Activated naive CD8-positive, alpha-beta T cell treated with anti-CD3 and anti-CD28 coated beads for 36 hours (primary cell): ENCODE data around the gene RALGPS2. TPM values are rescaled to one million over a fixed set of nuclear protein-coding genes. Genes with fewer than 3 reads are reported as not detected.

Experiments
- DNase-seq: peaks from one replicate; pipeline ENCODE4 v3.0.0; 2021
- H3K27ac Mint-ChIP-seq: one replicate; pipeline ENCODE4 v1.8.0; 2022; ENCODE audit warnings: mild to moderate bottlenecking, moderate library complexity, mixed read lengths
- H3K27me3 Mint-ChIP-seq: one replicate; pipeline ENCODE4 v1.8.0; 2022; ENCODE audit warnings: mild to moderate bottlenecking, mixed read lengths
- H3K36me3 Mint-ChIP-seq: one replicate; pipeline ENCODE4 v1.8.0; 2021; ENCODE audit warnings: mild to moderate bottlenecking, mixed read lengths
- H3K4me1 Mint-ChIP-seq: one replicate; pipeline ENCODE4 v1.8.0; 2021; ENCODE audit warnings: mixed read lengths
- H3K4me3 Mint-ChIP-seq: one replicate; pipeline ENCODE4 v1.8.0; 2022; ENCODE audit warnings: mild to moderate bottlenecking, moderate library complexity, mixed read lengths
- H3K9me3 Mint-ChIP-seq: one replicate; pipeline ENCODE4 v1.8.0; 2022; ENCODE audit warnings: mixed read lengths
- total RNA-seq, 2 experiments: library from RNA; stranded (reverse); gene quantifications; one replicate each; pipeline ENCODE4 v1.2.3, GENCODE V29; 2021

Gene RALGPS2
- total RNA-seq, 2 experiments from 2014 or later = 5.0 to 6.6 TPM

DNA sequence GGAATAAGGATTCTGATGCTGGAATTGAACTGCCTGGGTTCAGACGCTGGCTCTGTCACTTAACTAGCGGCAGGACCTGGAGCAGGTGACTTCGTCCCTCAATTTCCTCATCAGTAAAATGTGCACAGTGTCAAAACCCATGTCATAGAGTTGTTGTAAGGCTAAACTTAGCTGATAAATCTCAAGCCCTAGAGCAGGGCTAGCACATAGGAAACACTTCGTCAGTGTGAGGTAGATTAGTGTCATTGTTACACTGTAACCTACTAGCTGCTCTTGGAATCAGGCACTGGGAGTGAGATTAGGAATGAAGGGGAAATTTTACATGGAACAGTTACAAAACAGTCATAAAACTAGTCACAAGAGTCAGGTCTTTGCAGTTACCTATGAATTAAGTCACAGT is 202.0 kb downstream of the RALGPS2 start:
- H3K27ac Mint-ChIP-seq = no peak overlapping the region
- H3K4me3 Mint-ChIP-seq = no peak overlapping the region
- peaks cover 12% of the 10 kb centered on the region for H3K9me3 Mint-ChIP-seq
- H3K4me1 Mint-ChIP-seq = peaks cover 5% of the 10 kb centered on the region
- H3K36me3 Mint-ChIP-seq = peaks cover 8% of the 10 kb centered on the region
- H3K27me3 Mint-ChIP-seq = no peaks in the 10 kb centered on the region
- DNase-seq = no peak

DNA sequence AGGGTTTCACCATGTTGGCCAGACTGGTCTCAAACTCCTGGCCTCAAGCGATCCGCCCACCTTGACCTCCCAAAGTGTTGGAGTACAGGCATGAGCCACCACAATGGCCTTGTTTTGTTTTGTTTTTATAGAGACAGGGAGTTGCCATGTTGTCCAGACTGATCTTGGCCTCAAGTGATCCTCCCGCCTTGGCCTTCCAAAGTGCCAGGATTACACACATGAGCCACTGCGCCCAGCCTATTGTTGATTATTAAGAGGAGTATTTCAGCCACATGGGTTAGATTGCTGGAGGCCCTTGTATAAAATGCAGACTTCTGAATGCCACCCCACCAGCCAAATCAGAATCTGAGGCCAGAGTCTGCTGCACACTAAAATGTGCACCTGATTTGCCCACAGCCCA is 203.0 kb downstream of the RALGPS2 start:
- peaks cover 12% of the 10 kb centered on the region for H3K9me3 Mint-ChIP-seq
- H3K4me3 Mint-ChIP-seq = no peak overlapping the region
- no peaks in the 10 kb centered on the region for H3K27me3 Mint-ChIP-seq
- no peak overlapping the region for H3K27ac Mint-ChIP-seq
- DNase-seq = no peak
- H3K4me1 Mint-ChIP-seq = peaks cover 5% of the 10 kb centered on the region
- peaks cover 5% of the 10 kb centered on the region for H3K36me3 Mint-ChIP-seq

DNA sequence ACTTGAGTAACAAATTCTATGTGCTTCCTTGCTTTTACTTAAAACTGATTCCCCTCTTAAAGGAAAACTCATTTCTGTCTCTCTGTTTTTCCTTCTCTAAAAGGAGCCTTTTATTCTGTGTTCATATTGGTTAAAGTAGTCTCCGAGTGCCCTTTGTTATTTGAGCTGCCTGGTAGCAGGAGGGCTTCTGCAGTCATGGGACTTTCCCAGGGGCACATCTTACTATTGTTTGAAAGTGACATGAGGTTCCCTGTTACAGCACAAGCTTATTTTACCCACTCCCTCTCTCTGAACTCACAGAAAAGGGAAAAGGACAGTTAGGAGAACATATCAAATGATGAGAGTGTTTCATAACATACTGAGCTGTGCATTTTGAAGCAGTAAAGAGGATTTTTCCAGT is 203.9 kb downstream of the RALGPS2 start:
- Mint-ChIP-seq H3K36me3 (peaks cover 4% of the 10 kb centered on the region), H3K9me3 (peaks cover 12% of the 10 kb centered on the region), H3K27me3 (no peaks in the 10 kb centered on the region), H3K4me1 (peaks cover 5% of the 10 kb centered on the region), H3K4me3 (no peak overlapping the region), H3K27ac (no peak overlapping the region)
- DNase-seq = no peak

DNA sequence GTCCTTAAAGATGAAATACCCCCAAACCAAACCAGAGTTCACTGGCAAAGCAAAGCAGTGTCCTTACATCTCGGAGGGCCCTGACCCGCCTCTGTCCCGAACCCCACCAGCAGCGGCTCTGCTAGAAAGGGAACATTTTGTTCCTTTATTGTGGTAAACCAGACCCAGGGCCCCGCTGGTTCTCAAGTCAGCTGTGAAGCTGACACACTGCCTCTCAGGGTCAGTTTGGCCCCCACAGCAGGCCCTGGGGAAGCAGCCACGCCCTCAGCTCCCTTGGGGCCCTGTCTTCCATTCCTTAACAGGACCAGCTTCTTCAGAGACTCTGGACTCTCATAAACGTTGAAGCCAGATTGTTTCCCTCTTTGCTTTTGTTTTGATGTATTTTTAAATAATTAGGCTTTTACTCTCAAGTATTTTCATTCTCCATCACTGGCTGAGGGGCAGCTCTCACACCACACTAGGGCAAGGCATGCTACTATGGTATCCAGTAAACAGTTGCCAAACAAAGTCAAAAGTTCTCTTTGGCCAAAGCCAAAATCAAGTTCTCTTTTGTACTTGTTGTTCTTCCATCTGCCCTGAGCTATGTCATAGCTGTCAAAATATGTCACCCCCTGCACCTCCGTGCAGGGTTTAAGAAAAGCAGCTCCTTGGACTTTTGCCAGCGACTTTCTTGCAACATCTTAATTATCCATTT is 207.0 kb downstream of the RALGPS2 start:
- H3K4me3 Mint-ChIP-seq = no peak overlapping the region
- peaks cover 5% of the 10 kb centered on the region for H3K4me1 Mint-ChIP-seq
- no peaks in the 10 kb centered on the region for H3K9me3 Mint-ChIP-seq
- H3K27ac Mint-ChIP-seq = no peak overlapping the region
- no peak for DNase-seq
- no peaks in the 10 kb centered on the region for H3K27me3 Mint-ChIP-seq
- H3K36me3 Mint-ChIP-seq = no peaks in the 10 kb centered on the region

DNA sequence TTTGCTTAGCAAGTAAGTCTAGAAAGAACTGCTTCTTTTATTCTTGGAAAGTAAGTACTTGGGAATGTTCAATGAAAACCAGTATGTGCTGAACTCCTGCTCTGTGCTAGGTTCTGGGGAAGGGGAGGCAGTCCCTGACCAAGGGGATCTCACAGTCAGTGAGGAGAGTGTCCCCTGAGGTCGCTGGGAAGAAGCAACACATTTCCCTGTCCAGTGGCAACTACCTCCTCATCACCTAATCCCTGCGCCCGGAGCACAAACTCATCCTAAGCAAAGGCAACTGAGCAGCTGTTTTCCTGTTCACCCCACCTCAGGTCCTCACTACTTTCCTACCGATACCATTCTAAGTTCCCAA is 207.5 kb downstream of the RALGPS2 start:
- Mint-ChIP-seq H3K4me3 (no peak overlapping the region), H3K27ac (no peak overlapping the region), H3K9me3 (no peaks in the 10 kb centered on the region), H3K4me1 (peaks cover 5% of the 10 kb centered on the region), H3K27me3 (no peaks in the 10 kb centered on the region), H3K36me3 (no peaks in the 10 kb centered on the region)
- no peak for DNase-seq

DNA sequence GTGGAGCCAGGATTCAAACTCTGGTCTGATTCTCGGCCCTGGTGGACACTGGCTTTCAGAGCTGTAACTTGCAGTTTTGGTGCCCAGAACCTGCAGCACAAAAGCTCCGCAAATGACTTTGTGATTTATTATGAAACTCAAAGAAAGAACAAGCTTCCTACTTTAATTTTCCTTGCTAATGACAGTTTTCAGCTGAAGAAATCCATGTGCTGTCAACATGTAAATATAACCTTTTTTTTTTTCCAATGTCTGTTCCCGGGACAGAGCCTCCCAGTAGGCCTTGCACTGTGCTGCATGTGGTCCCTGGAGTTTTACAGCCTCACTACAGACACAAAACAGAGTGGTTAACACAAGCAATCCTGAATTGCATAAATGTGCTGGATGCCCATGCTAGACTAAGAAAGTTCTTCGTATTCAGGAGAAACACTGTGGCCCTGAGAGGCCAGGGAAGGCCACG is 208.1 kb downstream of the RALGPS2 start:
- H3K27ac Mint-ChIP-seq = no peak overlapping the region
- no peaks in the 10 kb centered on the region for H3K27me3 Mint-ChIP-seq
- H3K36me3 Mint-ChIP-seq = no peaks in the 10 kb centered on the region
- DNase-seq = no peak
- H3K9me3 Mint-ChIP-seq = no peaks in the 10 kb centered on the region
- H3K4me1 Mint-ChIP-seq = peaks cover 5% of the 10 kb centered on the region
- H3K4me3 Mint-ChIP-seq = no peak overlapping the region

DNA sequence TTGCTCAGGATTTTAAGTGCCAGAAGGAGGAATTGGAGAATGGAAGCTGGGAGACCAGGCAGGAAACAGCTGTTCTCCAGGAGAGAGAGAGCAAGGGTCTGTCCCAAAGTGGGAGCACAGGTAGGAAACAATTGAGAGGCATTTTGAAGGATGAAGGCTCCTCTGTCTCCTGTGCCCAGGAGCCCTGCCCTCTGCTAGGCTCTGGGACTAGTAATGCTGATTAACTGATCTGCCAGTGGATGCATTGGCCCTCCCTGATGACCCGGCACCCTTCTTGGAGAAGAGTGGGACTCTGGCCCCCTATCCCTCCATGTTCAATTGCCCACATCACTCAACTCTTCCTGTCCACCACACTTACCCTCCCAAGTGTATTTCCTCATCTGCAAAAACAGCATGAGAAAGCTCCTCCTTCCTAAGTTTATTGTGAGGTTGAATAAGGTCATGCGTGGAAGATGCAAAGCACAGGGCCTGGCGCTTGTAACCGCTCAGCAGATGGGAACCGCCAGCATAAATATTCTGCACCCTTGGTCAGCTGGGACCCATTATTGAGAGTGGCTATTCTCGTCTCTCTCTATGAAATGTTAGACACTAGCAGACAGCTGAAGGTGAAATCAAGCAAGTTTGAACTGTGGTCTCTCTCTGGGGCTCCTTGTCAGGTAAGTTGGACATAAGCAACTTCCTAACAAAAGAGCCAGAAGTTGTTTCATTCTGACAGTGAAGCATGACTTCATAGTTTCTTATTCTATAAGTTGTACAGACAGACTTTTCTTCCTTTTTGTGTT is 208.9 kb downstream of the RALGPS2 start:
- no peak overlapping the region for H3K4me3 Mint-ChIP-seq
- peaks cover 2% of the 10 kb centered on the region for H3K4me1 Mint-ChIP-seq
- no peak overlapping the region for H3K27ac Mint-ChIP-seq
- H3K36me3 Mint-ChIP-seq = no peaks in the 10 kb centered on the region
- H3K9me3 Mint-ChIP-seq = no peaks in the 10 kb centered on the region
- no peak for DNase-seq
- no peaks in the 10 kb centered on the region for H3K27me3 Mint-ChIP-seq

DNA sequence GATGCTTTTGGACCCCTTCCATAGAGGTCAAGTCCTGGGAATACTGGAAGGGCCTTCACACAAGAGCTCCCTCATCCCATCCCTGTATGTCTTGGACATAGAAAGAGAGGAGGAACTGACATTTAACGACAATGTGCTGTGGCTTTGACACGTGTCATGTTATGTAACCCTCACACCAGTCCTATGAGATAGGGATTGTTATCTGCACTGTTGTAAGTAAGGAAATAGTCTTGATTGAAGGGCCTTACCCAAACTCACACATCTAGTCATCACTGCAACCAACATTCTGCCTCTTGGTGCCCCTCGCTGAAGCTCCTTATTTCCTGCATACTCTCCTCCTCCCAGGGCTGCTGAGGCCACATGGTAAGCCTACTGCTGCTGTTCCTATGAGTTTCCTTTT is 209.5 kb downstream of the RALGPS2 start:
- Mint-ChIP-seq H3K9me3 (no peaks in the 10 kb centered on the region), H3K36me3 (no peaks in the 10 kb centered on the region), H3K4me3 (no peak overlapping the region), H3K27ac (no peak overlapping the region), H3K27me3 (no peaks in the 10 kb centered on the region), H3K4me1 (no peaks in the 10 kb centered on the region)
- no peak for DNase-seq

DNA sequence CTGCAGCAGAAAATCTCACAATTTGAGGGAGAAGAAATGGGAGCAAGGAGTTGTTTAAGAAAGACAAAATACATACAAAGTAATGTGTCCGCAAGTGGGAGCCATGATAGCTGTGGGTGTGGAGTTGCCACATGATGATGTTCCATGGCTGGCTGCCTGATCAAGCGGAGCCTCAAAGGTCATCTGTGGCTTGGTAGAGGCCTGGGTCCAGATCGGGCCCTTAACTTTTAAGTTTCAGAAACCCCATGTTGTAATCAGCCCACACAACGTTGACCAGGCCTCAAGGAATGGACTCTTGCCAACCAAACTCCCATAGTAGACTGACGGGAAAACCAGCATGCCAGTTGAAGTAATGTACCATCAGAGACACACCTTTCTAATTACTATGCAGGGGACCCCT is 210.6 kb downstream of the RALGPS2 start:
- Mint-ChIP-seq H3K27ac (no peak overlapping the region), H3K4me1 (no peaks in the 10 kb centered on the region), H3K4me3 (no peak overlapping the region), H3K9me3 (no peaks in the 10 kb centered on the region), H3K27me3 (no peaks in the 10 kb centered on the region), H3K36me3 (no peaks in the 10 kb centered on the region)
- DNase-seq = no peak

DNA sequence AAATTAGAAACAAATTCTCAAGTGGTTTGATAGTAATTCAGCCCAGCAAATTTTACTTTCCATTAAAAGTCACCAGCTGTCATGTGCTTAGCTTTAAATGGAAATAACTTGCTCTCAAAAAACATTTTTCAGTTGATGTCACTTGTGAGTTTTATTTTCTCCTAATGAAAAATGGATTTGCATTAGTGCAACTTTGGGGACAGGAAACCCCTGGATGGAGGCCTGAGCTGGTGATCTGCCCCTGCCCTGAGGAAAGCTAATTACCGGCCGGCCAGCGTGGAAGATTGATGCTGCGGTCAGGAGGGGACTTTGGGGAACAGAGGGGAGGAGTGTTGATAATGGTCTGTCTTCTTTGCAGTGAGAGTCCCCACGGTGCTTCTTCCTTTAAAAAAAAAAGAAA is 212.7 kb downstream of the RALGPS2 start:
- Mint-ChIP-seq H3K36me3 (no peaks in the 10 kb centered on the region), H3K27me3 (peaks cover 3% of the 10 kb centered on the region), H3K4me3 (no peak overlapping the region), H3K9me3 (no peaks in the 10 kb centered on the region), H3K27ac (no peak overlapping the region), H3K4me1 (peaks cover under 1% of the 10 kb centered on the region)
- DNase-seq = no peak

DNA sequence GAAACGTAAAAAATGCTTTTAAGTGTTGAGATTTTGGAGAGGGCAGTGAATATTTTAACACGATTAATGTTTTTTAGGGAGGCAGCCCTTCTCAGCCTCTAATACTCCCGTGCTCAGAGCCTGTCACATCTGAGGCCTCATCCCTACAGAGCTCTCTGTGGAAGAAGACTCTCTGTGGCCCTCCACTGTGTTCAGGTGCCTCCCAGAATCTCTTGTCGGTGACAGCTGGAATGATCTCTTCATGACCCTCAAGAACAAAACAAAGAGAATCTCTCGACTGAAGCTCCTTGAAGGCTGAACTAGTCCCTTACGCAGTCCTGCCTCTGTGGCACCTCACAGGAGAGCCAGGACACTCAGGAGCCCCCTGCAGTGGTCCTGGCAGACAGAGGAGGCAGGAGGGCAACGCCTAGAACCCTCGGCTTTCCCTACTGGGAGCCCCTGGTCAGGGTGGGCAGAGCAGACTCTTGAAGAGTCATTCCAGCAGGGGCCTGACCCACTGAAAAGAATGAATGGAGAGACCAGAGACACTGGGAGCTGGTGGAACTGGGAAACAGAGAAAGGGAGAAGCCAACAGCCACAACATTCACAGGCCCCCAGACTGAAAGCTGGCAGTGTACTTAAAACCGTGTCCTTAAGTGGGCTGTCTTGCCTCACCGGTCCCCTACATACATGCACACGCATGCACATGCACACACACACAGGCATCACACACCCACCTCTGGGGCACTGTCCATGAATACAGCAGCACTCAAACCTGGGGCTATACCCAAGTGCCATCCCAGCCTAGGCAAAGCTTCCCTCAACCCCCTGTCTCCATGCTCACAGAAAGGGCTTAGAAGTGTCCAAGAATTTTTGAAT is 213.3 kb downstream of the RALGPS2 start:
- Mint-ChIP-seq H3K27me3 (peaks cover 3% of the 10 kb centered on the region), H3K36me3 (no peaks in the 10 kb centered on the region), H3K4me3 (no peak overlapping the region), H3K4me1 (peaks cover 5% of the 10 kb centered on the region), H3K9me3 (no peaks in the 10 kb centered on the region), H3K27ac (no peak overlapping the region)
- no peak for DNase-seq

DNA sequence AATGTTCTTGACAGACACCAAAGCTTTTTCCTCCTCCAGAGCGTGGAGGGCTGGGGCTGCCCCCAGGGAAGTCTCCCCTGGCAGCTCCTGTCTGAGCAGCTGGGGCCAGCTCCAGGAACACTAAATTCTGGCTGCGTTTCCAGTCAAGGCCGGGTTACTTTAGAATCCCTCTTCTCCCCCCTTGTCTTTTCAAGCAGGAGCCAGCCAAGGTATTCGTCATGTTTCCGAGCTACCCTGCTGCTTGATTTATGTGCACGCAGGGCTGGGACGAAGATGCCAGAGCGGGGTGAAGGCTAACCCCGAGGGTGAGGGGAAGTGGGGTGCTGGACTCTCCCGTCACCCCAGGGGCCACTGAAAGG is 213.9 kb downstream of the RALGPS2 start:
- peaks cover 5% of the 10 kb centered on the region for H3K4me1 Mint-ChIP-seq
- no peaks in the 10 kb centered on the region for H3K9me3 Mint-ChIP-seq
- no peak overlapping the region for H3K27ac Mint-ChIP-seq
- no peak overlapping the region for H3K4me3 Mint-ChIP-seq
- H3K36me3 Mint-ChIP-seq = no peaks in the 10 kb centered on the region
- H3K27me3 Mint-ChIP-seq = peaks cover 3% of the 10 kb centered on the region
- no peak for DNase-seq

DNA sequence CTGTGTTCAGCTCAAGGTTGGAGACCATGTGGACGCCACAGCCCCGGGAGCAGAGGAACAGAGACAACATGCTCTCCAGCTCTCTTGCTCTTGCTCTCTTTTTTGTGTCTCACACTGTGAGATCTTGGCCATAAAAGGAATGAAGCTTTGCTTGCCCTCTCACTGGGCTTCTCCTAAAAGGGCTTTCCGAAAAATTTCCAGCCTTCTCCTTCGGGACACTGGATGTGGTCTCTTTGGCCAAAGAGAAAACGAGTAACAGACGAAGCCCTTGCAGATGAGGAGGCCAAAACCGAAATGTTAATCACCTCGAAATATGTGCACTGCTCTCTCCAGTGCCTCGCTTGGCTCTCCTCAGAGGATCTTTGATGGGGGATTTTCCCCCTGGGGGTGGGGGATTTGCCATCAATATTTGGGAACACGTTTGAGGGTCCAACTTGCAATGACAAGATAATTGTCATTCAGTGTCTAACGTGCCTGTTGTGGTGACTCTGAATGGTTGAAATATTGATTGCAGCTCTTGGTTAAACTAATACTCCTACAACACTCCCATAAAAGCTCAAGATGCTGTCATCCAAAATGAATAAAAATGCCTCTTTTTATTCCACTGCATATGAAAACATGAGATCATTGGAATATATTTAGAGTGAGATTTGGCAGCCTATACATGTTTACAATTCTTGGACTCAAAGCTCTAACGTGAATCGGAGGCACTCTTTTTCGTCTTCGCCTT is 214.5 kb downstream of the RALGPS2 start:
- Mint-ChIP-seq H3K4me1 (peaks cover 5% of the 10 kb centered on the region), H3K27ac (no peak overlapping the region), H3K27me3 (peaks cover 3% of the 10 kb centered on the region), H3K9me3 (no peaks in the 10 kb centered on the region), H3K4me3 (no peak overlapping the region), H3K36me3 (no peaks in the 10 kb centered on the region)
- DNase-seq = no peak

DNA sequence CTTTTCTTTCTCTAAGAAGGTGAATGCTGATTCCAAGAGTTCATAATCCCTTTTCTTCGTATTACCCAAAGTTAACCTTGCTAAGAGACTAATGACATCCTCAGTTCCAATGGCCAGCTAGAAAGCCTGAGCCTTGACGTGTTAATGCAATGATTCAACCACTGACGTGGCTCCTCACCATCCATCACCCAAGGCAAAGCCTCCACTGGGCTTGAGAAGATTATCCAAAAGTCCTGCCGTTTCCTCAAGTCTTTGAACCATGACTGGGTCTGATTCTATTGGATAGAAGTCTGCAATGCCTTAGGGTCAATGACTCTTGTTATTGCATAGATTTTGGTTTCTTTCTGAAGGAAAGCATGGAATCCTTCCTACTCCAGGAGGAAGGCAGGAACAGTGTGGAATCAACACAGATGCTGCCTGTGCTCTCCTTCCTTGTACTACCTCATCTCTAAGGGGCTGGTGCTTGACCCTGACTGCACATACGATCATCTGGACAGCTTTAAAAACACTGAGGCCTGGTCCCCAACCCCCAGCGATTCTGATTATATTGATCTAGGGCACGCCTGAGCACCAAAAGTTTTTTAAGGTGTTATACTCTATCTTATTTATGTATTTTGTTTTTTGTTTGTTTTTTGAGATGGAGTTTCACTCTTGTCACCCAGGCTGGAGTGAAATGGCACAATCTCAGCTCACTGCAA is 215.2 kb downstream of the RALGPS2 start:
- Mint-ChIP-seq H3K4me1 (peaks cover 5% of the 10 kb centered on the region), H3K27ac (no peak overlapping the region), H3K27me3 (peaks cover 3% of the 10 kb centered on the region), H3K4me3 (no peak overlapping the region), H3K36me3 (no peaks in the 10 kb centered on the region), H3K9me3 (no peaks in the 10 kb centered on the region)
- DNase-seq = no peak
